Fibroblast of villous mesenchyme (primary cell): ENCODE measurements around the gene TMCO1. TPM values are rescaled to one million over a fixed set of nuclear protein-coding genes. Genes with fewer than 3 reads are reported as not detected.
"Not testable (repeated sequence)": the region's sequence is repeated elsewhere in the genome, so short reads cannot be mapped to it uniquely, and the experiment has no call there.

ENCODE experiments used
- DNase-seq: peaks from one replicate; pipeline ENCODE4 v3.0.0-alpha.2; 2010; ENCODE audit warnings: low read depth
- H3K4me3 ChIP-seq: 2 replicates; pipeline ENCODE4 v1.5.1; 2011; ENCODE audit warnings: low read depth, mild to moderate bottlenecking, low read length
- CTCF ChIP-seq: IDR thresholded peaks from 2 replicates; pipeline ENCODE4 v1.5.1; 2012; ENCODE audit warnings: low read depth, mild to moderate bottlenecking, low read length; ENCODE audit not compliant: insufficient read depth
- total RNA-seq: library from RNA; depleted of rRNA; stranded (reverse); fragments of >200 nt; gene quantifications from 2 replicates; pipeline ENCODE4 v1.2.3, GENCODE V29; 2012

Gene TMCO1
- total RNA-seq, 1 donor = 121 TPM

DNA sequence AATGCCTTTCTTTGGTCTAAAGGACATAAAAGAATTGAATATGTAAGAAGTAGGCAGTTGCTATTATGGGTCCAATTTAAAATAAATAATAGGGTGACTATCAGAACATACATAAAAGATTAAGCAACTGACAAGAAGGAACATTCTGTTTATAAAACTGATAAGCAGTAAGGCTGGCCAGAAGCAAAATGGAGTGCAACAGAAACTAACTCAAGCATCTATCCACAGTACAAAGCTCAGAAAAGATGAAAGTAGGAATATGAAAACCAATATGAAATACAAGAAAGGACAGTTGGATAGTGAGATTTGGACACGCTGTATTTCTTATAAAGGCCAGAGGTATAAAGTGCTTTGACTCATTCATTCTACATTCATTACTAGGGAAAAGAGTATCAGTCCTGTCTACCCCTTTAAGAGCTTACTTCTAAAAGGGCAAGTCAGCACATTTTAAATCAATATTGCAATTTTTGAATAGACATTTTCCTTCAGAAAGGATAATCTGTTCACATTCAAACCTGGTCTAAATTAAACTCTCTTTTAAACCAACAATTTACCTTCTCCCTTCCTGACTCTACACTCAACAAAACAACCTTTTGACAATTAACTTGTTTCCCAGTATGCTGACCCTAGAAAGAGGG lies 84.7 kb downstream of the TMCO1 start:
- no peak for TF ChIP-seq CTCF
- H3K4me3 ChIP-seq = no peak overlapping the region
- DNase-seq = no peak

DNA sequence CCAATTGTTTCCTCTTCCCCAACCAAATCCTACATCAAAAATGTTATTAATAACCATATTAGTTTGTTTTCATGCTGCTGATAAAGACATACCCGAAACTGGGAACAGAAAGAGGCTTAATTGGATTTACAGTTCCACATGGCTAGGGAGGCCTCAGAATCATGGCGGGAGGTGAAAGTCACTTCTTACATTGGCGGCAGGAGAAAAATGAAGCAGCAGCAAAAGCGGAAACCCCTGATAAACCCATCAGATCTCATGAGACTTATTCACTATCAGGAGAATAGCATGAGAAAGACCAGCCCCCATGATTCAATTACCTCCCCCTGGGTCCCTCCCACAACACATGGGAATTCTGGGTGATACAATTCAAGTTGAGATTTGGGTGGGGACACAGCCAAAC lies 87.9 kb downstream of the TMCO1 start:
- not testable (repeated sequence) for DNase-seq, H3K4me3 ChIP-seq

DNA sequence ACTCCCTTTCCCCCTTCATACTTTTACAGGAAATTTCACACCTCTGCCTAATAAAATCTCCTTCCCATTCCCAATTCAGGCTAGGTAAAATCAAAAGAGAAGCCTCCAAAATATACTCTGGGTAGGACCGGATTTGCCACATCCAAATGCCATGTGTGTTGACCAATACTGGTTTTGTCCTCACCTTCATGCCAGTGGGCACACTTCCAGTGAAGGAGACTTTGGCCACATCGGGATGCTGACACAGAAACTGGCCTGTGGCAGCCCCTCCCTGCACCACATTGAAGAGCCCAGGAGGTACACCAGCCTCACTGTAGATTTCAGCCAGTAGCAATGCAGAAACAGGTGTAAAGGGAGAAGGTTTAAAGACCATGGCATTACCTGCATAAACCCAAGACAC lies 88.4 kb downstream of the TMCO1 start:
- DNase-seq = no peak
- no peak overlapping the region for H3K4me3 ChIP-seq
- TF ChIP-seq CTCF = no peak

- no peak for TF ChIP-seq CTCF
Observed at GRCh38 chr1:165679282-165680036, 89.2 kb downstream of the TMCO1 start.

GRCh38 chr1:165678509-165678908 lies 90.2 kb downstream of the TMCO1 start:
- TF ChIP-seq CTCF = no peak
- no peak overlapping the region for H3K4me3 ChIP-seq
- DNase-seq = no peak

More at GRCh38 chr1:165679282-165680036, 89.2 kb downstream of the TMCO1 start:
- DNase-seq = no peak
- H3K4me3 ChIP-seq = no peak overlapping the region

Other genes with a start within 250 kb of the TMCO1 start
- gene LRRC52, start 224.9 kb downstream of the TMCO1 start, total RNA-seq = not detected in 2 replicates
- 126 and 135 TPM in 2 replicates for gene MGST3, start 137.6 kb downstream of the TMCO1 start, total RNA-seq
- gene ALDH9A1, start 70.3 kb downstream of the TMCO1 start, total RNA-seq = 68.3 and 105 TPM in 2 replicates
- gene UCK2, start 58.7 kb upstream of the TMCO1 start, total RNA-seq = 97.6 and 122 TPM in 2 replicates